Activated CD8-positive, alpha-beta memory T cell treated with anti-CD3 and anti-CD28 coated beads for 4 hours (primary cell): Measurements from ENCODE around the gene RAPH1.

Experiments used
- DNase-seq, 2 donors: peaks; one replicate each; pipeline ENCODE4 v3.0.0-alpha.2; 2020; ENCODE audit warnings: low read depth in 2 of 2

Gene RAPH1

DNA sequence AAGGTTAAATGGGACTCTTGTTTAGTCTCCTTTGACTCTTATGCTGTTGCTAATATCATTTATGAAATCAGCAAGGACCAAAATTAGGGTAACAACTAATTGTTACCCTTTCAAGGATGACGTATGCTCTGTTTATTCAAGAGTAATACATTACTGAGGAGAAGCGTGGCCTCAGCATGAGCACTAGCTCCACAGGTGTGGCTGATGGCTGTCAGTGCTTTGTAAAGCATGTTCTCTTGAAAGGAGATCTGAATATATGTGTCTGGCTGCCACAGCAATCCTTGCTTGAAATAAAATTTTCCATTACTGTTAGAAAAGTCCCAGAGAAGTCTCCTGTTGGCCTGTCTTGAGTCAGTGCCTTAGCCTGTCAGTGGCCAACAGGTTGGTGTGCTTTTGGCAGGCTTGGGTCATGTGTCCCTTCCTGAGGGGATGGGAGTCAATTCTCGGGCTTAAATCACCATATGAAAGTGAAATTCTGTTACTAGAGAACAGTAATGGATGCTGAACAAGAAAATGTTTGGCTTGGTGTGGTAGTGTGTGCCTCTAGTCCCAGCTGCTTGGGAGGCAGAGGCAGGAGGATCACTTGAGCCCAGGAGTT is 174.2 kb downstream of the RAPH1 start:
- DNase-seq = no peak

DNA sequence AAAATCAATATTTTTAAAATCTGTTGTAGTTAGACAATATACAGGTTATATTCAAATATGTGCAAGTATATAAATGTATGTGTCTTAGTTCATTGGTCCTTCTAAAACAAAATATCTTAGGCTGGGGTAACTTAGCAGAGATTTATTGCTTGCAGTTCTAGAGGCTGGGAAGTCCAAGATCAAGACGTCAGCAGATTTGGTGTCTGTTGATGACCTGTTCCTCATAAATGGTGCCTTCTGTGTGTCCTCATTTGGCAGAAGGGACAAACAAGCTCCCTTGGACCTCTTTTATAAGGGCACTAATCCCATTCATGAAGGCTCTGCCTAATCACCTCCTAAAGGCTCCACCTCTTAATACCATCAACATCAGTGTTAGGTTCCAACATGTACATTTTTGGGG is 175.7 kb downstream of the RAPH1 start:
- no peak for DNase-seq

DNA sequence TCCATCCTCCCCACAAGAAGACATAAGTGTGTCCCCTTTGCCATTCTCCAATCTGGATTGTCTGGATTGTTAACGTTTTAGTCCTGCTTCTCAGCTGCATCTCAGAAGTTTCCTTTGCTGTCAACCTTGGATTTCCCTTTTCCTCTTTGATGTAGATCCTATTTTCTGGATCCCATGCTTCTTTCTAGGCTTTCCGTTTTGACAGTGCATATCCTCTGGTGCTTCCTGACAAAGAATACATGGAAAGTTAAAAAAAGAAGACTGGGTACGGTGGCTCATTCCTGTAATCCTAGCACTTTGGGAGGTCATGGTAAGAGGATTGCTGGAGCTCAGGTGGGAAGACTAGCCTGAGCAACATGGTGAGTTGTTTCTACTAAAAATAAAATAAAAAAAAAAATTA is 180.1 kb downstream of the RAPH1 start:
- DNase-seq = no peak

DNA sequence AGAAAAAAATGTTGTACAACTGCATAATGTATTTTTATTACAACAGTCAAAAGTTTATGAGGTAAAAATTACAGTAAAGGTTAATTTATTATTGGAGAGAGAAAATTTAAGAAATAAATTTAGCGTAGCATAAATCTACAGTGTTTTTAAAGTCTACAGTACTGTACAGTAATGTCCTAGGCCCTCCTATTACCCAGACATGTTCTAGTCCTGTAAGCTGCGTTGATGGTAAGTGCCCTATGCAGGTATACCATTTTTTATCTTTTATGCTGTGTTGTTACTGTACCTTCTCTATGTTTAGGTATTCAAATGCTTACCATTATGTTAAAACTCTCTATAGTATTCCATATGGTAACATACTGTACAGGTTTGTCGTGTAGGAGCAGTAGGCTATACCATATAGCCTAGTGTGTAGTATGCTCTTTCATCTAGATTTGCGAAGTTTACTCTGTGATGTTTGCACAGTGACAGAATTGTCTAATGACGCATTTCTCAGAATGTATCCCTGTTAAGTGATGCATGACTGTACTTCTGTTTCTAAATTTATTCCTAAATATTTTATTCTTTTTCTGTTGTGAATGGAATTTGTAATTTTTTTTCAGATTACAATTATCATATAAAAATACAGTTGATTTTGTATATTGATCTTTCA is 182.4 kb downstream of the RAPH1 start:
- no peak for DNase-seq

DNA sequence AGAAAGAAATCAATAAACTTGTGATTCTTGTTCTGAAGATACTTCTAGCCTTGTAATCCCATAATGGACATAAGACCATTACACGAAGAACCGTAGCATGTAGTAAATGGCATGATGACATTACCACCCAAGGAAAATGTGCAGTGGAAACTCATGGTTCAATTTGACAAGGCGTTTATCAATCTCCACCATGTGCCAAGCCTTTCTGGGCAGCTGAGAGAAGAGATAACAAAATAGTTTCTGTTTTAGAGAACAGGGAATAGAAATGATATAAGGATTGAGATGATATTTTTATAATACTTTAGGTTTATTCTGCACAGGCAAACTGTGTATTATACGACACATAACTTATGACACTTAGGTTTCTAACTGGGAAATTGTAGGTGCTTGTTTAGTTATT is 187.7 kb downstream of the RAPH1 start:
- no peak for DNase-seq

DNA sequence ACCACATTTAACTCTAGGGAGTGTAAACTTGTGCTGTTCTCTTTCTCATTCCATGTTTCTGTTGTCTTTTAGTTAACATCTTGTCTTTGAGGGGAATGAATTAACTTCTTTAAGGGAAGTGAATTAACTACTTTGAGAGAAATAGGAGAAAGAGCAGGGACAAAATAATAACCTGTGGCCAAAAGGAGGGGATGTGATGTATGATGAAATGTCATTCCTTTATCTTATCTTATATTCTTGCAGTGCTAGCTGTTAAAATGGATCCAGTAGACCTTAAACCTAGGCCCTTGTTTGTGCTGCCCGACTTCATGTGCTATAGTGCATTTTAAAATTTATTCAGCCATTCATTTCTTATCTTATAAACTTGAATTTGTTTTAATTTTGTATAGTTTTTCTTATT is 188.5 kb downstream of the RAPH1 start:
- no peak for DNase-seq

DNA sequence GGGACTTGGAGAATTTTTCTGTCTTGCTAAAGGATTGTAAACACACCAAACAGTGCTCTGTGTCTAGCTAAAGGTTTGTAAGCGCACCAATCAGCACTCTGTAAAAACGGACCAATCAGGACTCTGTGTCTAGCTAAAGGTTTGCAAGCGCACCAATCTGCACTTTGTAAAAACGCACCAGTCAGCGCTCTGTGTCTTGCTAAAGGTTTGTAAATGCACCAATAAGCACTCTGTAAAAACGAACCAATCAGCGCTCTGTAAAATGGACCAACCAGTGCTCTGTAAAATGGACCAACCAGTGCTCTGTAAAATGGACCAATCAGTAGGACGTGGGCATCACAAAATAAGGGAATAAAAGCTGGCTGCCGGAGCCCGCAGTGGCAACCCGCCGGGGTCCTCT is 190.4 kb downstream of the RAPH1 start:
- no peak for DNase-seq
